ENCODE results near the gene SLCO3A1. TPM values are rescaled to one million over a fixed set of nuclear protein-coding genes. Genes with fewer than 3 reads are reported as not detected.

The SLCO3A1 gene
- total and polyA plus RNA-seq, 10 donors: 7.5 to 79.5 (median 40.7) TPM

GRCh38 chr15:92021792-92022191 is 168.3 kb downstream of the SLCO3A1 start:
- WGBS, 5 donors: 38 to 53% (median 44%) methylated on average over 5 of the region's 5 CpGs
- Histone ChIP-seq H3K27ac (peak overlapping the region in 7 of 8 donors; percentile 46 to 72 (median 58)), H3K36me3 (no peaks in the 10 kb centered on the region), H3K4me1 (peaks cover 0 to 52% (median 18%) of the 10 kb centered on the region in 6 donors), H3K4me3 (no peak overlapping the region), H3K9me3 (no peaks in the 10 kb centered on the region), H3K27me3 (replicated peaks in 1 of 7) (no peaks in the 10 kb centered on the region)
- DNase-seq: no peak
- intact Hi-C loops (cut with DNase I; ENCODE audit: low total_unique reads): no loop called here
- no peak for TF ChIP-seq POLR2AphosphoS5 (IDR thresholded peaks at IDR 0.05)
- no peak for TF ChIP-seq CTCF (IDR thresholded peaks at IDR 0.05 in 8 of 11, conservative IDR thresholded peaks at IDR 0.05 in 3 of 11)

DNA sequence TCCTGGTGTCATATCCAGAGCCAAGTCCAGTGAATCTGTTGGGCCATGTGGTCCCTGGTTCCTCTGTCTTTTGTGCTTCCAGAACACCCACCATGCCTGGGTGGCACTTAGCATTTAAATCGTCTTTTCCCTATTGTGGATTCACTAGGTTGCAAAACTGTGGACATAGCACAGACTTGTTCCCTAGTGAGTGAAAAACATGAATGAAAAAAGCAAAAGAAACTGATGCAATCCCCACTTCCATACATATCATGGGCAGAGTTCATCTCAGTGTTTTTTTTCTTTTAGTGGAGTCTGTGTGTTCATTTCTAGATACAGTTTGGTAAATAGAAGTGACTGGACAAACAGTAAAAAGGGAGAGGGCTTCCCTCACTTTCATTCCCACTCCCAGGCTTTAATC is 170.5 kb downstream of the SLCO3A1 start:
- H3K4me3 ChIP-seq: no peak overlapping the region
- intact Hi-C loops (cut with DNase I; ENCODE audit: low total_unique reads): no loop called here
- peaks cover 0 to 59% (median 25%) of the 10 kb centered on the region in 6 donors for H3K4me1 ChIP-seq
- H3K9me3 ChIP-seq: no peaks in the 10 kb centered on the region
- no peak for TF ChIP-seq POLR2A (IDR thresholded peaks at IDR 0.05)
- TF ChIP-seq POLR2AphosphoS5 (IDR thresholded peaks at IDR 0.05): no peak
- TF ChIP-seq CTCF (IDR thresholded peaks at IDR 0.05 in 8 of 11, conservative IDR thresholded peaks at IDR 0.05 in 3 of 11): no peak
- H3K27me3 ChIP-seq (replicated peaks in 1 of 7): no peaks in the 10 kb centered on the region
- no peaks in the 10 kb centered on the region for H3K36me3 ChIP-seq
- peak overlapping the region in 6 of 8 donors; percentile 8 to 66 (median 40) for H3K27ac ChIP-seq
- 67 to 81% (median 70%) methylated on average over 1 of the region's 1 CpG for WGBS, 5 donors
- no peak for DNase-seq

GRCh38 chr15:92025706-92026270 is 172.3 kb downstream of the SLCO3A1 start:
- no peaks in the 10 kb centered on the region for H3K27me3 ChIP-seq (replicated peaks in 1 of 7)
- no peaks in the 10 kb centered on the region for H3K36me3 ChIP-seq
- H3K4me3 ChIP-seq: no peak overlapping the region
- intact Hi-C loops (cut with DNase I; ENCODE audit: low total_unique reads): no loop called here
- 82 to 93% (median 87%) methylated on average over 10 of the region's 10 CpGs for WGBS, 5 donors
- H3K27ac ChIP-seq: peak overlapping the region in 3 of 8 donors; percentile 13 to 72 (median 21)
- TF ChIP-seq CTCF (IDR thresholded peaks at IDR 0.05 in 8 of 11, conservative IDR thresholded peaks at IDR 0.05 in 3 of 11) (no peak), POLR2AphosphoS5 (IDR thresholded peaks at IDR 0.05) (no peak), POLR2A (IDR thresholded peaks at IDR 0.05) (no peak)
- peaks cover 0 to 65% (median 28%) of the 10 kb centered on the region in 6 donors for H3K4me1 ChIP-seq
- DNase-seq: no peak
- no peaks in the 10 kb centered on the region for H3K9me3 ChIP-seq

DNA sequence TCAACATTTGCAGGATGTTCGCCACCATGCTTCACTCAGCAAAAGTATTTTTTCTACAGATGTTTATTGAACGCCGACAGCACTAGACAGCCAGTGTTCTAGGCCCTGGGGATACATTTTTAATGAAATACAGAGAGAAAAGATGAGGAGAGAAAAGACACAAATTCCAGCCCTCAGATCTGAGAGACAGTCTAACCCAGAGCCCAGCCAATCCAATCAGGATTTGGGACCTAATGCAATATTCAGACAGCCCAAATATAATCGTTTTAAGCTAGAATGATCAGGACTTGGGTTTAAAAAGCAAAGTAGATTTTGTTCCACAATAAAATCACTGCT is 174.8 kb downstream of the SLCO3A1 start:
- 66 to 86% (median 85%) methylated on average over 4 of the region's 4 CpGs for WGBS, 5 donors
- no peaks in the 10 kb centered on the region for H3K9me3 ChIP-seq
- no peaks in the 10 kb centered on the region for H3K36me3 ChIP-seq
- H3K27ac ChIP-seq: peak overlapping the region in 7 of 8 donors; percentile 46 to 75 (median 71)
- TF ChIP-seq CTCF (IDR thresholded peaks at IDR 0.05 in 8 of 11, conservative IDR thresholded peaks at IDR 0.05 in 3 of 11) (no peak), POLR2AphosphoS5 (IDR thresholded peaks at IDR 0.05) (no peak), POLR2A (IDR thresholded peaks at IDR 0.05) (no peak)
- no peaks in the 10 kb centered on the region for H3K27me3 ChIP-seq (replicated peaks in 1 of 7)
- DNase-seq: no peak
- H3K4me3 ChIP-seq: no peak overlapping the region
- peaks cover 0 to 54% (median 17%) of the 10 kb centered on the region in 6 donors for H3K4me1 ChIP-seq
- intact Hi-C loops (cut with DNase I; ENCODE audit: low total_unique reads): no loop called here
